Activated CD8-positive, alpha-beta memory T cell treated with anti-CD3 and anti-CD28 coated beads for 48 hours (primary cell): ENCODE measurements around the gene ASCC3.
"Not testable (repeated sequence)": the region's sequence is repeated elsewhere in the genome, so short reads cannot be mapped to it uniquely, and the experiment has no call there.

Experiments used
- DNase-seq, 3 experiments: peaks; one replicate each; pipeline ENCODE4 v3.0.0-alpha.2; 2020; ENCODE audit warnings: low read depth in 2 of 3, low spot score in 2 of 3

The ASCC3 gene

DNA sequence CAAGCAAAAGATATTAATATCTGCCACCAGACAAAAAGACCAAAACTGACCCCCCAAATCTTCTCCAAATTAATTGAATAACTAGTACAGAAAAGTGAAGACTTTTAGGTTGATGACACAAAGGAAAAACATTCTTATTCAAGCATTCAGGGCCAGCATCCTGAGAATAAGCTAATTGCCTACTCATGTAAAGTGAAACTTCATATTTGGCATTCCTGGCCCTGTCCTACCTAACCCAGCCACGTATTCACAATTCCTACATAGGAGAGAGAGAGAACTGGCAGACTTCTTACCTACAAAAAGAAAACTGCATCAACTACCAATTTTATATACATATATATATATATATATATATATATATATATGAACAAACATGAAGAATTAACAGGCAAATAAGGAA lies 4.9 kb upstream of the ASCC3 start:
- DNase-seq, result no peak

DNA sequence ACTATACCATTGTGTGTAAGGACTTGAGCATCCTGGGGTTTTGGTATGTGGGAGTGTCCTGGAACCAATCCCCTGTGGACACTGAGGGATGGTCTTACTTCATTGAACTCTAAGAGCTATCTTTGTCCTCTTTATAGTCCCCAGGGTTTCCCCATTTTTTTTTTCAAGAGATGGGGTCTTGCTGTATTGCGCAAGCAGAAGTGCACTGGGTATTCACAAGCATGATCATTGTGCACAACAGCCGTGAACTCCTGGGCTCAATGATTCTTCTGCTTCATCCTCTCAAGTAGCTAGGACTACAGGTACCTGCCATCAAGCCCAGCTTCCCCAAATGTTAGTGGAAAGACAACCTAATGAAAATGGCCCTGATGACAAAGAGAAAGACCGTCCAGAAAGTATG lies 2.2 kb upstream of the ASCC3 start:
- no peak for DNase-seq

DNA sequence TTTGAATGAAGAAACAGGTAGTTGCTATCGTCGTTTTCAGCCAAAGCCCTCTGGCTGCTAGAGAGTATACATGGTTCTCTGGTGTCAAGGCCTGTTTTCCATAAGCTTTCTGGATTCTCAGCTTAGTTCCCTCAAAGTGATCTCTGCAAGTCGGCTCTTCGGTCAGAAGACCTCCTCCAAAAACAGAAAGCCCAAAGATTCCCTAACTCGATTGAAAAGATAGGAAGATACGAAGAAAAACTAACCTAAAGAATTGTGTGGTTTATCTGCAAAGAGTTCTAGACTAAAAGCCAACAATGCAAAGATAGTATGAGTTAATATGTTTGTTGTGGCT lies 545 bp upstream of the ASCC3 start:
- no peak for DNase-seq

DNA sequence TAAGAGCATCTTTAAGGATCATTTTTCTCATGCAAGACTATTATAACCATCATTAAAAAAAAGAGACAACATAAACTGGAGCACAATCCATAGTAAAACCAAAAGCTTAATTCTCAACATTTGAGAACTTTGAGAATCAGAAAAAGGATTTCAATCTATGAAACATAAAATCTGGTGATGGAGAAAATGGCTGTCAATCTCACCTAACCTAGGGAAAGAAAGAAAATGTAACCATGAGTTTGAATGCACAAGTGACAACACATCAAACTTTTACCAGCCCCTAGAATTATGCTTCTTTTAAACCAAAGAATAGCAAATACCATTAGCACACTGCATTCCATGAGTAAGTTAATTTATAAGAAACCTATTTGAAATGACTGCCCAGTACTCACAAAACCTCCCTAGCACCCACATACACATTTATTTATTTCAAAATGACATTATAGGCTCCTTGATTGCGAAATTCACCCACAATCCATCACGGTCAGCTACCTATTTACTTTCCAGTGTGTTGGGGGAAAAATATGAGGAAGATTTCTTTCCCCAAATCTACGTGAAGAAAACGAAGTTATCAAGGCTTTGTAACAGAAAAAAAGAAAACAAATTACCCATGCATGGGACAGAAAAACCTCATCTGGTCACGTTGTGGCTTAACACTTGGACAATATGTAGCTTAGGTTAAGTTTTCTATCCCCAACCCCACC lies 828 bp downstream of the ASCC3 start:
- no peak for DNase-seq

DNA sequence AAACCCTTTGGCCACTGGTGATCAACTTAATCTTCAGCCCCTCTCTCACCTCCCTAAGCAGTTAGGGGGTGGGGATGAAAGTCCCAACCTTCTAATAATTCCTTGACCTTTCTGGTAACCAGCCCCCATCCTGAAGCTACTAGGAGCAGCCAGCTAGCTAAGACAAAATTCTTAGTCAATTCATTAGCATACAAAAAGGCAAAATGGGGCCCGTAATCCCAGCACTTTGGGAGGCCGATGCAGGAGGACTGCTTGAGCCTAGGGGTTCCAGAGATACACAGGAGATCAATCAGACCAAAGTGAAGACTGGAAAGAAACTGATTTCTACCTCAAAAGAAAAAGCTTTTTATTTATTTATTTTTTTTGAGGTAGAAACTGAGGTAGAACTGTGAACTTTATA lies 1.8 kb downstream of the ASCC3 start:
- no peak for DNase-seq

DNA sequence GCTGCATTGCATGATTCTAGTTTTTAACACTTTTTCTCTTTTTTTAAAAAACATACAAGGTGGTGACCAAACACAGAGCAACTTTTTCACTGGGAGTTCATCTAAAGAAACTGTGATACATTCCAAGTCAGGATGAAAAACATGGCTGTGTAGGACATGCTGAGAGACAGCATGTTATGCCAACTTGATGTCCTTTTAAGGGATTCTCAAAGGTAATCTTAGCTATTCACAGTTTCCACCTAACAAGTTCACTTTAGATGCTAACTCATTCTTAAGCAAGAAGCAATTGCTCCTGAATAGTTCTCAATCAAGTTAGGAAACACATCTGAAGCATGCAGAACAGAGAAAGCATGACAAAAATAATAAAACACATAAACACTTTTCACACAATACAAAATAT lies 3.3 kb downstream of the ASCC3 start:
- no peak for DNase-seq

DNA sequence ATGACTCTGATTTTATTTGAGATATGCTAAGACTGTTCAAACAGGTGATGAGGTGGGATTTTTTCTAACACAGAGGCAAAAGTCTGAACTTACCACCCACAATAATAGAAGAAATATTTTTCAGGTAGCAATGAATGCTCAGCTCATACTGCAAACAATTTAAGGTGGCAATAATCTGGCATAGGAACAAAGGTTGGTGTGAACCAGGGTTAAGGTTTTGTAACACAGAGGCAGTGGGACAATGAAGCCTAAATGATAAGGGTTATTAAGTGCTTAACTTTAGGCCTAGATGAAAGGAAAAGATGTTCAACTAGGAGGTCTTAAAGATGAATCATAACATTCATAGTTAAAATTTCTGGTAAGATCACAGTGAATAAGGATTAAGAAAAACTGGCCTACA lies 4.9 kb downstream of the ASCC3 start:
- DNase-seq, result no peak

DNA sequence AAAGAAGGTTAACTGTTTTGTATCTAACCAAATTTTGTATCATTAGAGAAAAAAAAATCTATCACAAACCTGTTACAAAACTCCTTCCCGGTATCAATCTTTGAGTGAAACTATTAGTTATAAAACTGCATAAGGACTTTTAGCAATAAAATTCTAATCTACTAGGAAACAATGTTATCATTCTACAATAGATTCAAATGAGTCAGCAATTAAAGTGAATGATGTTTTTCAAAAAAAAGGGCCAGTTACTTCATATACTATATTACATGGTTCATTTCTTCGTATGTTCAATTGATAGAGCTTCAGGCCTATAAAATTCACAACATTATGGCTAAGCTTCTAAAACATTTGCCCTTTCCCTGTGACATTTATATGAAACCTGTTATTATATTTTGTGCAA lies 15.6 kb downstream of the ASCC3 start:
- no peak for DNase-seq

DNA sequence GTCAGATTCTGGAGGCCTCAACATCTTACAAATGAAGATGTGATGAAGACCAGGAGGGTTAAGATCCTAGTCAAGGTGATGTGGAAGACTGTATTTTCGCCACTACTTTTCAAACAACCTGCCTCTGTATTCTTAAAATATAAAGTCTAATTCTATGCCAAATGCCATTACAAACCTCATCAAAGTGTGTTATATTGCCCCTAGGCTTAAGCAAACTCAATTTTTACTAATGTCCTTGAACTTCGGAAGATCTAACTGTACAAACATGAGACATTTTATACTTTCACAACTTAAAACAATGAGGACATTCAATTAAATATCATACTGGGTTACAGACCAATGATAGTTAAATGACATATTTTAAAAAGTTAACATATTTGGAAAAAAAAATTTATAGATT lies 19.1 kb downstream of the ASCC3 start:
- no peak for DNase-seq

DNA sequence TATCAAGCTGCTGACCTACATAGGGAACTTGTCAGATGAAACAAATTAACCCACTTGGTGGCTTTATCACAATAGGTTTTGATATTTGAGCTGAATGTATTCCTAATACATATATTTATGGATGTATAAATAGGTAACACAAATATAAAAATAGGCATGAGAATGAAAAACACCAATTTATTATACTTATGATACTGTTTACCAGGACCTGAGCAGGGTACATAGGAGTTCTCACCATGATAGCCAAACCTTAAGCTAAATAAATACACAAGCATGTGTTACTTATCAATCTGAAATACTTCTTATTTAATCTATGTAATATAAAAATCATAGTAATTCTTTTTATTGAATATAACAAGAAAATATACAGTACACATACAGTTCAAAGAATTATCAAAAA lies 25.0 kb downstream of the ASCC3 start:
- no peak for DNase-seq

DNA sequence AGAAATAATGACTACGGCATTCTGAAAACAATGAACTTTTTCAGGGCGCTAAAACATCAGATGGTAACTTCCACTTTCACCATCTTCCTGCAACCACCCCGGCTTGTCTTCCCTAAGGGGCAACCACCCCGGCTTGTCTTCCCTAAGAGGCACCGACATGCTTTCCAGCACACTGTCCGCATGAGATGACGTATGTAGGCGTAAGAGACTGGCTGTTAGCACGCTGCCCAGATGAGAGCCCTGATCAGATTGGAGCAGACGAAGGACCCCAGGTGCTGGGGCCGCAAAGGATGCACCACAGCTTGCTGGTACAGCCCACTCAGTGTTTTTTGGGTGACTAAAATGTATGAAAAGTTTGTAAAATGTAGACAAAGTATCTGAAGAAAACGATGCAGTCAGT lies 29.3 kb downstream of the ASCC3 start:
- DNase-seq, result no peak

DNA sequence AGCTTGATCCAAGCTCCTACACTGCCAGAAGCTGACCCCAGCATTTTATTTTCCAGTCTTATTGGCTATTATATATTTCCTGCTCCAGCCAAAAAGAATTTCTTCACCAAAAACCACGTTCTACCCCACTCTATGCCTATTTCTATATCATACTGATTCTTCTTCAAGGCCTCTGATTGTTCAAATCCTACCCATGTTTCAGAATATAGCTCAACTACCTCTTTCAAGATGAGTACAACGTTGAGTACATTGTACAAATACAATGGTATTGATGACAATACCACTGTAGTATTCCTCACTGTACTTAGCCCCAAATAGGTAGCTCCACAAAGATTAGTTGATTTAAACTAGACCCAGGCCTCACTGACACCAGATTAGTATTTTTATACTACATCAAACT lies 31.0 kb downstream of the ASCC3 start:
- DNase-seq, result no peak

DNA sequence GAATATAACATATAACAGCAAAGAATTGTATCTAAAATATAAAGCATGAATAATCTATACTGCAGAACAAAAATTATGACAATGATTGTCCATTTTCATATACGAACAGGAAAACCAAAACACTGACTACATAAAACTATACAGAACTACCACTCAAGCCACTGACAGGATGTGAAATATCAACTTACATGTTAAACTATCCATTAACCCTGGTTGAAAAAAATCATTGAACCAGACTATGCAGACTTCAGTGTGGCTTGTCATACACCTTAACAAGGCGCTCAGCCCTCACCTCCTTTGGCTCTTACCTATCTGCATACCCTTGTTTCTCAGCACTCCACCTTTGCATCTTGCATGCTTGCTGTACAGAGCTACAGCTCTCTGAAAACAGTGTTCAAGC lies 34.9 kb downstream of the ASCC3 start:
- DNase-seq, result no peak

DNA sequence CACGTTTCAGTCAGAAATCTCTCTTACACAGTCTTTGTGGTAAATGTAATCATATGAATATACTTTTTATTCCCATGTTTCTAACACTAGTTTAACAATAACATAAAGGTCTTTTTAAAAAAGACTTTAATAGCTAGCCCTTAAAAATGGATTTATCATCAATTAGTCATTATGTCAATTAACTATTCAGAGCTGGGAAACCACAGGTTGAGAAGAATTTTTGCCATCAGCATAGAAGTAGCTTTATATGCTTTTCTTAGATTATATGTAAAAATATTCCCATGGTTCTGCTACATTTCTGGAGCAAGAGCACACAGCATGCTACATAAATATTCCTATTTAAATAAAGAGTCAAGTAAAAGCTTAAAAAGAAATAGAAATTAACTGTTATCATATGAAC lies 35.5 kb downstream of the ASCC3 start:
- DNase-seq, result no peak

DNA sequence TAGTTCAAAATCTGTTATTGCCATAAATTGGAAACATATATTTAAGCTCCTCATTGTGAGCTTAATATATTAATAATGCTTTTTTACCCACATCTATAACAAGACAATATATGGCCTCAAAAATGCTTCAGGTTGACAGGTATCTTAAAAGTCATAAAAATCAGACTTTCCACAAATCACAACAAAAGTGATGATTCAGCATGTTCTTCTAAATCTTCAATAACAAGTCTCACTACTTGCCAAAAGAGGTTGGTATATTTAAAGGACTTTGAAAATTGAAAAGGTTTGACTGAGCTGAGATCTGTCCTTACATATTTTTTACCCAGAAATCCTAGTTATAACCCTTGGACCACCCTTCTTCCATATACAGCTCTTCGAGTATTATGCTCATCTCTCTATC lies 41.7 kb downstream of the ASCC3 start:
- no peak for DNase-seq

DNA sequence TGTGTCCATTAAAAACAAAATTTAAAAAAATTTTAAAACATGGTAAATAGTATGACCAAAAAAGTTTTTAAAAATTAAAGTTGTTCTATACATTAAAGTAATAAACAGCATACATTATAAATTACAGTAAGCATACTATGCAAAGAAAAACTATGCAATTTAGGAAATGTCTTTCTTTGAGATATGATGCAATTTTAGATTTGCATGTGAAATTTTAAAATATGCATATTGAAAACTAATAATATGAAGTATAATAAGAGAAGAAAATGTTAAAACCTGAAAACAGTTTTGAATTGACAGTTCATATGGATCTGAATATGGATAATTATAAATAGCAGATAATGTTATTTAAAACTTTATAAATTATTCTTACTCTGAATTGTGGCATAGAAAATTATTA lies 43.1 kb downstream of the ASCC3 start:
- DNase-seq, result no peak

DNA sequence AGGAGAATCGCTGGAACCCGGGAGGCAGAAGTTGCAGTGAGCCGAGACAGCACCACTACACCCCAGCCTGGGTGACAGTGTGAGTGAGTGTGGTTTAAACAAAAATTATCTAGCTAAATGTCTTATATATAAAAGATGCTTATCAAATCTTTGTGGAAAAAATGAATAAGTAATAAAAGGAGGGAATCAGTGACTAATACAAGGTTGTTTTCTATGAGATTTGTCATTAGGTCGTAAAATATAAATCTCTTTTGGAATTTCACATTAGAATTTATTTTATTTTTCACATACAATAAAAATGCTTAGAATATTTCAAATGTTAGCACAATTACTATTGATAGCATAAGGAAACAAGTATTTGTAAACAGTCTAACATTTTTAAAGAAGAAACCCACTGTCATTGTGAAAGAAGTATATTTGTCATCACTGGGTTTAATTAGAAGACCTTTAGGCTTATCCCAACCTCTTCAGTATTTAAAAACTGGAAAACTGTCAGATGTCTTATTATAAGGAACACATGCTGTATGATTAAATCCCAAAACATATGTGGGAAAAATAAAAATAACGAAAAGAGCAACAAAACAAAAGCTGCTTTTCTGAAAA lies 47.1 kb downstream of the ASCC3 start:
- no peak for DNase-seq

DNA sequence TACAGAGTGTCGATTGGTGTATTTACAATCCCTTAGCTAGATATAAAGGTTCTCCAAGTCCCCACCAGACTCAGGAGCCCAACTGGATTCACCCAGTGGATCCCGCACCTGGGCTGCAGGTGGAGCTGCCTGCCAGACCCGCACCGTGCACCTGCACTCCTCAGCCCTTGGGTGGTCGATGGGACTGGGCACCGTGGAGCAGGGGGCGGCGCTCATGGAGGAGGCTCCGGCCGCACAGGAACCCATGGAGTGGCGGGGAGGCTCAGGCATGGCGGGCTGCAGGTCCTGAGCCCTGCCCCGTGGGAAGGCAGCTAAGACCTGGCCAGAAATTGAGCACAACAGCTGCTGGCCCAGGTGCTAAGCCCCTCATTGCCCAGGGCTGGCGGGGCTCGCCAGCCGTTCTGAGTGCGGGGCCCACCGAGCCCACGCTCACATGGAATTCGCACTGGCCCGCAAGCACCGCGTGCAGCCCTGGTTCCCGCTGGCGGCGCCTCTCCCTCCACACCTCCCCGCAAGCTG lies 52.0 kb downstream of the ASCC3 start:
- not testable (repeated sequence) for DNase-seq

DNA sequence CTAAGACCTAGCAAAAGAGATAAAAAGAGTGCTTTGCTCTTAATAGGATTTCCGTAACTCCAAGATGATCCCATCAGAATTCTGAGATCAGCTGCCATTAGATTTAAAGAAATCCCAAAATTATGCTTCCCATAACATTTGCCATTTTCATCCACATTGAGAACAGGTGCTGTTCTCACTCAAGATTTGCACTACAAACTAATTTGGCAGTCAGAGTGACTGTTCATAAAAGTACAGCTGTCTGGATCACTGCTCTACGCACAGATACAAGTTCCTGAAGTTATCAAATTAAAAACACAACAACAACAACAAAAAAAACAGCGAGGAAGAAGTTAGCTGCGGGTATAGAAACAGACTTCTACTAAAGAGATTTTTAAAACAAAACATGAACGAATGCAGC lies 58.1 kb downstream of the ASCC3 start:
- DNase-seq, result no peak

DNA sequence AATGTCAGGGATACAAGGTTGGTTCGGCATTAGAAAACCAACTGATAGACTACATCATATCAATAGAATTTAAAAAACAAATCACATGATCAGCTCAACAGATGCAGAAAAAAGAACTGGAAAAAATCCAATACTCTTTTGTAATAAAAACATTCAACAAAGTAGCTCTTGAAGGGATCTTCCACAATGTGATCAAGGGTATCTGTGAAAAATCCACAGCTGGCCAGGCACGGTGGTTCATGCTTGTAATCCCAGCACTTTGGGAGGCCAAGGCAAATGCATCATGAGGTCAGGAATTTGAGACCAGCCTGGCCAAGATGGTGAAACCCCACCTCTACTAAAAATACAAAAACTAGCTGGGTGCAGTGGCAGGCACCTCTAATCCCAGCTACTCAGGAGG lies 63.1 kb downstream of the ASCC3 start:
- DNase-seq, result no peak

DNA sequence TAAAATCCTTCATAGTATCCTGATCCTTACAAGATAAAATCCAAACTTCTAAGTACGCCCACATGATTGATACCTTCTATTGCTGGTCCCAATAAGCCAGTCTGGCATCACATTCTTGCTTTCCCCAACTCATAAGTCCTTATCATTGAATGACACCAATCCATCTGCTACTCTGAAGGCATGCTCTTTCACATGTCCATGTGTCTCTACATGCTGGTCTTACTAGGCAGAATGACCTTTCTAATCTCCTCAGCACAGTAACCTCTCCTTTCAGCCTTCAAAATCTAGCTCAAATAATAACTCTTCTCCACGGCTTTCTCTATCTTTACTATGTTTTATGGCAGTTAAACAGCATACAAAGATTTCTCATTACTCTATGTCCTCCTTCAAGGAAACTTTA lies 71.1 kb downstream of the ASCC3 start:
- DNase-seq, result no peak

DNA sequence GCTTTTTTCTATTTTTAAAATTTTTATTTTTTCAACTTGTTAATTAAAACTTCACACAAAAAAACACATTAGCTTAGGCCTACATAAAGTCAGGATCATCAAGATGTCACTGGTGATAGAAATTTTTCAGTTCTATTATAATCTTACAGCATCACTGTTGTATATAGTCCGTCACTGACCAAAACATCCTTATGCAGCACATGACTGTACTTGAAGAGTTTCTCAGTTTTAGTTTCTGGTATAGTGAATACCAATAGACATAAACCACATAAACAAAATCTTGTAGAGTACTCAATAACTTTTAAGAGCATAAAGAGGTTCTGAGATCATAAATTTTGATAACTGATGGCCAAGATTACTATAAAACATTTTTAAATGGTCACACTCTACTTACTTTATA lies 71.8 kb downstream of the ASCC3 start:
- DNase-seq, result no peak

DNA sequence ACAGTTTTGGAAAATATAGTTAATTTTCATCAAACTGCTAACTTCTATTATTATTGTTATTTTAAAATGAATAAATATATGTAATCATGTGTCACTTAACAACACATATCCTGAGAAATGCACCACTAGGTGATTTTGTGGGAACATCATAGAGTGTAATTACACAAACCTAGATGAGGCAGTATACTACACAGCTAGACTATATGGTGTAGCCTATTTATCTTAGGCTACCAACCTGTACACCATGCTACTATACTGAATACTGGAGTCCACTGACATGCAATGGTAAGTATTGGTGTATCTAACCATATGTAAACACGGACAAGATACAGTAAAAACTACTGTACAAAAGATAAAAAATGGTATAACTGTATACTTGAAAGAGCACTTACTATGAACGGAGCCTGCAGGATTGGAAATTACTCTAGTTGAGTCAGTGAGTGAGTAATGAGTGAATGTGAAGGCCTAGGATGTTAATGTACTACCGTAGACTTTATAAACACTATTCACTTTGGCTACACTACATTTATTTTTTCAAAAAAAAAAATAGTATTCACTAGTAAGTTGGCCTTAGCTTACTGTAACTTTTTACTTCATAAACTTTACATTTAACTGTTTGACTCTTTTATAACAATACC lies 72.4 kb downstream of the ASCC3 start:
- DNase-seq, result no peak
